GM12892 (cell line): ENCODE measurements around the gene PRORP.

Experiments
- POLR2A ChIP-seq: IDR thresholded peaks from 2 replicates; pipeline ENCODE4 v1.6.1; 2011; ENCODE audit warnings: low read depth, low read length, control low read depth
- POLR2AphosphoS5 ChIP-seq: IDR thresholded peaks from 2 replicates; pipeline ENCODE4 v1.6.1; 2011; ENCODE audit warnings: low read depth, low read length, control low read depth

- TF ChIP-seq POLR2A (no peak), POLR2AphosphoS5 (no peak)
Observed at GRCh38 chr14:35146711-35147149, 24.4 kb downstream of the PRORP start.
